NB4 (cell line): Measurements from ENCODE around the gene VAPB.

ENCODE experiments used
- CTCF ChIP-seq: IDR thresholded peaks from one replicate; pipeline ENCODE4 v1.5.1; 2012; ENCODE audit warnings: low read depth, low read length
- POLR2A ChIP-seq: IDR thresholded peaks from 2 replicates; pipeline ENCODE4 v1.6.1; 2011; ENCODE audit warnings: mild to moderate bottlenecking; ENCODE audit not compliant: insufficient read length; ENCODE audit errors: extremely low read depth

DNA sequence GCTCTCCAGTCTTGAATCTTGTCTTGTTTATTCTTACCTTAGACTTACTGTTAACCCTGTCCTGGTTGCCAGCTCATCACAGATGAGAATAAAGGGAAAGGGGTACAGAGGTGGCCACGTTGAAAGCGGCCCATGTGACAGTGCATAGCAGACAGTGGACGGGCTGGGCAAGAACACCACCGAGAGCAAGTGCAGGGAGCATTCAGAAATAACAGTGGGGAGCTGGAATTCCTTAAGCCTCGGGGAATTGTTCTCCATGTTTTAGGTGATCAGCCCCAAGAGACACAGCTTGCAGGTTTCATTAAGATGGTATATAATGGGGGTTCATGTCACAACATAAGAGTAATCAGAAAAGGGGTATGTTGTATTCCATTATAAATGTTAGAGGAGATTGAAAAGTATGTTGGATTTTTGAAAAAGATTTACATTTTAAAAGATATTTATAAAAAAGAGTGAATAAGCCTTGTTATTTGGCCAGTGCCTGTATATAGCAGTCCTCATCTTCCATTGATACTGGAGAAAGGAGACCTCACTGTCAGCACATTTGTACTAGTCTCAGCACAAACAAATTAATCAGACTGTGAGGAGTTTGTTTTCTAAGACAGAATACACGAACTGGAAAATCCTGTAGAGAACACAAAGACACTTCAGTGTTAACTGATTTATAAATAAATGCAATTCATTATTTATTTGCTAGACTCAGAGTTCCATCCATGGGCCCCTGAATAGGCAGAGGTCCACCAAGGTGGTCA lies 35.4 kb downstream of the VAPB start:
- no peak for TF ChIP-seq POLR2A
- no peak for TF ChIP-seq CTCF
